Measurements from ENCODE around the gene FUT8. TPM values are rescaled to one million over a fixed set of nuclear protein-coding genes. Genes with fewer than 3 reads are reported as not detected.
"Not testable (repeated sequence)": the region's sequence is repeated elsewhere in the genome, so short reads cannot be mapped to it uniquely, and the experiment has no call there.

FUT8 gene
- total RNA-seq, 1 experiment from 2014 or later, result 42.3 TPM

DNA sequence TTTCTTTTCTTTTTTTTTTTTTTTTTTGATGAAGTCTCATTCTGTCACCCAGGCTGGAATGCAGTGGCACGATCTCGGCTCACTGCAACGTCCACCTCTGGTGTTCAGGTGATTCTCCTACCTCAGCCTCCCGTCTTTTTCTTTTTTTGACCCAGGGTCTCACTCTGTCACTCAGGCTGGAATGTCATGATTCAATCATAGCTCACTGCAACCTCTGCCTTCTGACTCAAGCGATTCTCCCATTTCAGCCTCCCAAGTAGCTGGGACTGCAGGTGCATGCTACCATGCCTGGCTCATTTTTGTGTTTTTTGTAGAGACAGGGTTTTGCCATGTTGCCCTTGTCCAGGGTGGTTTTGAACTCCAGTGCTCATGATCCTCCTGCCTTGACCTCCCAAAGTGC is 12.0 kb downstream of the FUT8 start (continued):
- TF ChIP-seq TCF7L2 (IDR thresholded peaks at IDR 0.05; ENCODE audit: borderline replicate concordance, extremely low read depth, insufficient read depth, insufficient read length), result no peak

DNA sequence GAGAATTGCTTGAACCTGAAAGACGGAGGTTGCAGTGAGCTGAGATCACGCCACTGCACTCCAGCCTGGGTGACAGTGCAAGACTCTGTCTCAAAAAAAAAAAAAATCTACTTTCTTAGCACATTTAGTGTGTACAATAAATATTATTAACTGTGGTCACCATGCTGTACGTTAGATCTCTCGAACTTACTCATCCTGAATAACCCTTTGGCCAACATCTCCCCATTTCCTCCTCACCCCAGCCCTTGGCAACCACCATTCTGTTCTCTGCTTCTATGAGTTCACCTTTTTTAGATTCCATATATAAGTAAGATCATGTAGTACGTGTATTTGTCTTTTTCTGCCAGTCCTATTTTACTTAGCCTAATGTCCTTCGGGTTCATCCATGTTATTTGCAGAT is 13.4 kb downstream of the FUT8 start:
- Histone ChIP-seq H4K20me1 (ENCODE audit: insufficient read depth) (no peaks in the 10 kb centered on the region), H2AFZ (ENCODE audit: low read depth, low read length, poor library complexity, severe bottlenecking) (no peak overlapping the region), H3K4me3 (replicated peaks in 1 of 2; ENCODE audit: low read depth in 1 of 2, low read length in 2 of 2) (no peak overlapping the region), H3K27me3 (ENCODE audit: insufficient read depth, low read length) (no peaks in the 10 kb centered on the region), H3K9me3 (ENCODE audit: control insufficient read depth in 1 of 2, insufficient read depth in 1 of 2, low read depth in 1 of 2, low read length in 2 of 2) (no peaks in the 10 kb centered on the region), H3K79me2 (ENCODE audit: insufficient read depth, low read length) (peaks cover 34% of the 10 kb centered on the region), H3K9me2 (ENCODE audit: insufficient read depth) (no peaks in the 10 kb centered on the region), H3K4me2 (ENCODE audit: low read length) (no peak overlapping the region), H3K4me1 (ENCODE audit: control insufficient read depth in 1 of 2, insufficient read depth in 2 of 2, low read length in 2 of 2) (peaks cover 0 to 14% of the 10 kb centered on the region in 2 experiments; a peak in 2 of 4 replicates), H3K9ac (ENCODE audit: low read length) (no peak overlapping the region), H3K36me3 (ENCODE audit: control insufficient read depth in 1 of 2, insufficient read depth in 2 of 2, low read length in 2 of 2) (no peaks in the 10 kb centered on the region), H3K27ac (ENCODE audit: low read depth, low read length) (no peak overlapping the region)
- POLR2A ChIA-PET, result interaction anchor here (1.7 kb wide), 1 partner anchor 11 kb away, joined by 3 read pairs; no protein-coding TSS in a partner anchor
- RAD21 ChIA-PET (ENCODE audit: low non-redundant PET in 1 of 2, low total read pairs in 2 of 2, uncharacterized antibody in 2 of 2, unreplicated experiment in 2 of 2), result no interaction called here
- intact Hi-C loops (cut with micrococcal nuclease), result no loop called here
- no TSS peak for BruUV-seq (replicated peaks)
- DNase-seq (ENCODE audit: low read depth, low spot score), result no peak
- CTCF ChIA-PET, result no interaction called here
- no peak for ATAC-seq
- TF ChIP-seq, protein P1, sequence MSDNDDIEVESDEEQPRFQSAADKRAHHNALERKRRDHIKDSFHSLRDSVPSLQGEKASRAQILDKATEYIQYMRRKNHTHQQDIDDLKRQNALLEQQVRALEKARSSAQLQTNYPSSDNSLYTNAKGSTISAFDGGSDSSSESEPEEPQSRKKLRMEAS (IDR thresholded peaks at IDR 0.05), result no peak
- TF ChIP-seq ZNF274 (IDR thresholded peaks at IDR 0.05; ENCODE audit: low read depth, low read length) (no peak), POLR2A (IDR thresholded peaks at IDR 0.05; ENCODE audit: borderline replicate concordance, extremely low read depth, insufficient read depth, insufficient read length) (no peak), ELF1 (IDR thresholded peaks at IDR 0.05; ENCODE audit: borderline replicate concordance, low read depth) (no peak), RAD21 (IDR thresholded peaks at IDR 0.05; ENCODE audit: low read depth) (no peak), YY1 (IDR thresholded peaks at IDR 0.05; ENCODE audit: extremely low read depth, insufficient replicate concordance, low read depth, low read length) (no peak), JUND (IDR thresholded peaks at IDR 0.05) (no peak), EZH2phosphoT487 (IDR thresholded peaks at IDR 0.05; ENCODE audit: borderline replicate concordance) (no peak), SIN3A (IDR thresholded peaks at IDR 0.05; ENCODE audit: low read depth) (no peak), POLR2AphosphoS5 (IDR thresholded peaks at IDR 0.05; ENCODE audit: low read depth, low read length) (no peak), CEBPB (IDR thresholded peaks at IDR 0.05; ENCODE audit: low read depth) (no peak), SP1 (IDR thresholded peaks at IDR 0.05; ENCODE audit: low read depth) (no peak), ZFX (IDR thresholded peaks at IDR 0.05) (no peak)
- TF ChIP-seq, protein P2, sequence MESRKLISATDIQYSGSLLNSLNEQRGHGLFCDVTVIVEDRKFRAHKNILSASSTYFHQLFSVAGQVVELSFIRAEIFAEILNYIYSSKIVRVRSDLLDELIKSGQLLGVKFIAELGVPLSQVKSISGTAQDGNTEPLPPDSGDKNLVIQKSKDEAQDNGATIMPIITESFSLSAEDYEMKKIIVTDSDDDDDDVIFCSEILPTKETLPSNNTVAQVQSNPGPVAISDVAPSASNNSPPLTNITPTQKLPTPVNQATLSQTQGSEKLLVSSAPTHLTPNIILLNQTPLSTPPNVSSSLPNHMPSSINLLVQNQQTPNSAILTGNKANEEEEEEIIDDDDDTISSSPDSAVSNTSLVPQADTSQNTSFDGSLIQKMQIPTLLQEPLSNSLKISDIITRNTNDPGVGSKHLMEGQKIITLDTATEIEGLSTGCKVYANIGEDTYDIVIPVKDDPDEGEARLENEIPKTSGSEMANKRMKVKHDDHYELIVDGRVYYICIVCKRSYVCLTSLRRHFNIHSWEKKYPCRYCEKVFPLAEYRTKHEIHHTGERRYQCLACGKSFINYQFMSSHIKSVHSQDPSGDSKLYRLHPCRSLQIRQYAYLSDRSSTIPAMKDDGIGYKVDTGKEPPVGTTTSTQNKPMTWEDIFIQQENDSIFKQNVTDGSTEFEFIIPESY (IDR thresholded peaks at IDR 0.05; ENCODE audit: extremely low read depth, insufficient replicate concordance, low read length), result no peak
- TF ChIP-seq, protein P3, sequence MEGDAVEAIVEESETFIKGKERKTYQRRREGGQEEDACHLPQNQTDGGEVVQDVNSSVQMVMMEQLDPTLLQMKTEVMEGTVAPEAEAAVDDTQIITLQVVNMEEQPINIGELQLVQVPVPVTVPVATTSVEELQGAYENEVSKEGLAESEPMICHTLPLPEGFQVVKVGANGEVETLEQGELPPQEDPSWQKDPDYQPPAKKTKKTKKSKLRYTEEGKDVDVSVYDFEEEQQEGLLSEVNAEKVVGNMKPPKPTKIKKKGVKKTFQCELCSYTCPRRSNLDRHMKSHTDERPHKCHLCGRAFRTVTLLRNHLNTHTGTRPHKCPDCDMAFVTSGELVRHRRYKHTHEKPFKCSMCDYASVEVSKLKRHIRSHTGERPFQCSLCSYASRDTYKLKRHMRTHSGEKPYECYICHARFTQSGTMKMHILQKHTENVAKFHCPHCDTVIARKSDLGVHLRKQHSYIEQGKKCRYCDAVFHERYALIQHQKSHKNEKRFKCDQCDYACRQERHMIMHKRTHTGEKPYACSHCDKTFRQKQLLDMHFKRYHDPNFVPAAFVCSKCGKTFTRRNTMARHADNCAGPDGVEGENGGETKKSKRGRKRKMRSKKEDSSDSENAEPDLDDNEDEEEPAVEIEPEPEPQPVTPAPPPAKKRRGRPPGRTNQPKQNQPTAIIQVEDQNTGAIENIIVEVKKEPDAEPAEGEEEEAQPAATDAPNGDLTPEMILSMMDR (IDR thresholded peaks at IDR 0.05 in 2 of 3, conservative IDR thresholded peaks at IDR 0.05 in 1 of 3; ENCODE audit: borderline replicate concordance in 1 of 3, insufficient read depth in 1 of 3, low read depth in 2 of 3, low read length in 2 of 3), result no peak

DNA sequence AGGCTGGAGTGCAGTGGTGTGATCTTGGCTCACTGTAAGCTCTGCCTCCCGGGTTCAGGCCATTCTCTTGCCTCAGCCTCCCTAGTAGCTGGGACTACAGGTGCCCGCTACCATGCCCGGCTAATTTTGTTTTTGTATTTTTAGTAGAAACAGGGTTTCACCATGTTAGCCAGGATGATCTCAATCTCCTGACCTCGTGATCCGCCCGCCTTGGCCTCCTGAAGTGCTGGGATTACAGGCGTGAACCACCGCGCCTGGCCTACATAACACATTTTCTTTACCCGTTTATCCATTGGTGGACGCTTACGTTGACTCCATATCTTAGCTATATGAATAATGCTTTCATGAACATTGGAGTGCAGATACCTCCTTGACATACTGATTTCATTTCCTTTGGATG is 14.4 kb downstream of the FUT8 start:
- ATAC-seq; H3K4me2 ChIP-seq (ENCODE audit: low read length); H3K4me3 ChIP-seq (replicated peaks in 1 of 2; ENCODE audit: low read depth in 1 of 2, low read length in 2 of 2); H4K20me1 ChIP-seq (ENCODE audit: insufficient read depth); H3K27ac ChIP-seq (ENCODE audit: low read depth, low read length); H3K9me2 ChIP-seq (ENCODE audit: insufficient read depth); H3K9me3 ChIP-seq (ENCODE audit: control insufficient read depth in 1 of 2, insufficient read depth in 1 of 2, low read depth in 1 of 2, low read length in 2 of 2); H3K4me1 ChIP-seq (ENCODE audit: control insufficient read depth in 1 of 2, insufficient read depth in 2 of 2, low read length in 2 of 2); POLR2A ChIA-PET; CTCF ChIA-PET; BruUV-seq (replicated peaks); H2AFZ ChIP-seq (ENCODE audit: low read depth, low read length, poor library complexity, severe bottlenecking); H3K36me3 ChIP-seq (ENCODE audit: control insufficient read depth in 1 of 2, insufficient read depth in 2 of 2, low read length in 2 of 2); DNase-seq (ENCODE audit: low read depth, low spot score); intact Hi-C loops (cut with micrococcal nuclease); RAD21 ChIA-PET (ENCODE audit: low non-redundant PET in 1 of 2, low total read pairs in 2 of 2, uncharacterized antibody in 2 of 2, unreplicated experiment in 2 of 2); H3K27me3 ChIP-seq (ENCODE audit: insufficient read depth, low read length); H3K9ac ChIP-seq (ENCODE audit: low read length): not testable (repeated sequence)
- peaks cover 32% of the 10 kb centered on the region for H3K79me2 ChIP-seq (ENCODE audit: insufficient read depth, low read length)

Data from HCT116 (cell line).